ACC112 (cell line): ENCODE results near the gene CDC23.
"Not testable (repeated sequence)": the region's sequence is repeated elsewhere in the genome, so short reads cannot be mapped to it uniquely, and the experiment has no call there.

ENCODE experiments used
- H2AFZ ChIP-seq: fragments of 200-600 bp; sonication (generic); one replicate; pipeline ENCODE4 v1.6.0; 2017; ENCODE audit warnings: antibody characterized with exemption, low read length; ENCODE audit not compliant: unreplicated experiment
- H3K27ac ChIP-seq: fragments of 200-600 bp; sonication (generic); 2 replicates; pipeline ENCODE4 v1.5.1; 2014; ENCODE audit warnings: low read depth, mild to moderate bottlenecking, antibody characterized with exemption, low read length, moderate library complexity
- H3K27me3 ChIP-seq: fragments of 200-600 bp; sonication (generic); 2 replicates; pipeline ENCODE4 v1.6.1; 2014; ENCODE audit warnings: mild to moderate bottlenecking, antibody characterized with exemption, low read length, moderate library complexity, mixed read lengths; ENCODE audit not compliant: insufficient read depth
- H3K36me3 ChIP-seq: fragments of 200-600 bp; sonication (generic); 2 replicates; pipeline ENCODE4 v1.6.1; 2016; ENCODE audit warnings: mild to moderate bottlenecking, antibody characterized with exemption, low read length, moderate library complexity, mixed read lengths; ENCODE audit not compliant: insufficient read depth
- H3K4me1 ChIP-seq: fragments of 200-600 bp; sonication (generic); one replicate; pipeline ENCODE4 v1.6.1; 2016; ENCODE audit warnings: low read length, mixed read lengths; ENCODE audit not compliant: insufficient read depth, unreplicated experiment, control insufficient read depth
- H3K4me3 ChIP-seq: fragments of 200-600 bp; sonication (generic); 2 replicates; pipeline ENCODE4 v1.5.1; 2014; ENCODE audit warnings: mild to moderate bottlenecking, low read depth, low read length
- H3K79me2 ChIP-seq: fragments of 200-600 bp; sonication (generic); one replicate; pipeline ENCODE4 v1.6.0; 2016; ENCODE audit warnings: low read length; ENCODE audit not compliant: control insufficient read depth, unreplicated experiment, insufficient read depth

CDC23 gene

DNA sequence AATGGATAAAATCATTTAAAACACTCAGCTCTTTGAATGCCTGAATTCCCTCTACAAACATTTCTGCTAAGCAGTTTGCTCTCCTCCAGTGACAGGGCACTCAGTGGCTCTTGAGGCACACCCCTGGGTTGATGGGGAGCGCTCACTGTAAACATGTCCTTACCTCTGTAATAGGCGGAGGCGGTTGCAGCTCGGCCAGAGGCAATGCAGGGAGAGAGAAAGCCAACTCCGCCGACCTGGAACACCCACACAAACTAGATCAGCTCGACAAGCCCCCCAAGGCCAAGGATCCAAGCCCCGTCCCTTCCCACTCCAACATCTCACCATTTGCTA is 329 bp downstream of the CDC23 start:
- Histone ChIP-seq H3K4me1 (no peaks in the 10 kb centered on the region), H3K27ac (peak overlapping the region; percentile 35; the same call in 1 of the 2 replicates), H3K4me3 (peak overlapping the region; percentile 99), H3K36me3 (no peaks in the 10 kb centered on the region), H3K79me2 (peaks cover 36% of the 10 kb centered on the region), H3K27me3 (no peaks in the 10 kb centered on the region), H2AFZ (peak overlapping the region; percentile 80)

- peaks cover 39% of the 10 kb centered on the region for H3K79me2 ChIP-seq
- H3K4me3 ChIP-seq, result no peak overlapping the region
- no peak overlapping the region for H2AFZ ChIP-seq
- no peak overlapping the region for H3K27ac ChIP-seq
- peaks cover 3% of the 10 kb centered on the region; the same call in 1 of the 2 replicates for H3K36me3 ChIP-seq
- H3K4me1 ChIP-seq, result no peaks in the 10 kb centered on the region
- H3K27me3 ChIP-seq, result no peaks in the 10 kb centered on the region
These were observed 2.1 kb downstream of the CDC23 start for GRCh38 chr5:138210985-138211384.

DNA sequence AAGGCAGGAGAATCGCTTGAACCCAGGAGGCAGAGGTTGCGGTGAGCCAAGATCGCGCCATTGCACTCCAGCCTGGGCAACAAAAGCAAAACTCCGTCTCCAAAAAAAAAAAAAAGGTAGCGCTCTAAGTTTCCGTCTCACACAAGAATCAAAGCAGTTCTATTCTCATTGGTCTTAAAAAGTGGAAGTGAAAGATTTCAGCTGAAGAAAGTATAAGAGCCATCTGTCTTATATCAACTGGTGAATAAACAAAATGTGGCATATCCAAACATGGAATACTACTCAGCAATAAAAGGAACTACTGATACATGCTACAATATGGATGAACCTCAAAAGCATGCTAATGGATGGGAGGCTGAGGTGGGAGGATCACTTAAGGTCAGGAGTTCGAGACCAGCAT is 19.3 kb downstream of the CDC23 start:
- not testable (repeated sequence) for H3K4me1 ChIP-seq, H3K27ac ChIP-seq, H3K79me2 ChIP-seq, H2AFZ ChIP-seq, H3K4me3 ChIP-seq, H3K27me3 ChIP-seq
- H3K36me3 ChIP-seq, result peaks cover 23% of the 10 kb centered on the region

- Histone ChIP-seq H3K36me3 (peaks cover 19% of the 10 kb centered on the region; the same call in 1 of the 2 replicates), H3K27me3 (no peaks in the 10 kb centered on the region), H3K4me3 (no peak overlapping the region), H3K27ac (no peak overlapping the region), H2AFZ (no peak overlapping the region), H3K4me1 (no peaks in the 10 kb centered on the region), H3K79me2 (no peaks in the 10 kb centered on the region)
These were observed 20.3 kb downstream of the CDC23 start for GRCh38 chr5:138192826-138193225.

DNA sequence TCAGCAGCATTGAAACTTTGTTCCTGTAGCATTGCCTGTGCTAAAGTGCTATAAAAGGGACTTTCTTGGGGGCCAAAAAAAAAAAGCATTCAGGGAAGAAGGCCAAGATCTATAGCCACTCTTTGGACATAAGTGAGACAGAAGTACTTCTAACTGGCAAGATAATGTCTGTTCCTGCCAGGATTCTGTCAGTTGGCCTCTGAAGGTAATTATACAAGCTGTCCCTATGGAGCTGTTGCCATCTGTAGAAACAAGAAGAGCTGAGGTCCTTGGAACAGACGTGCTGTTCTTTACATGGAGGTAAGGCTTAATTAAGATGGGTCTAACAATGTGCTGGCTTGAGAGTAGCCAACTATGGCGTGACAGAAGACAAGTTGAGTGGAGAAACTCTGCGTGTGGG is 24.5 kb downstream of the CDC23 start:
- H3K36me3 ChIP-seq, result peaks cover 15% of the 10 kb centered on the region
- no peak overlapping the region for H3K27ac ChIP-seq
- H3K79me2 ChIP-seq, result no peaks in the 10 kb centered on the region
- H2AFZ ChIP-seq, result no peak overlapping the region
- H3K4me3 ChIP-seq, result no peak overlapping the region
- no peaks in the 10 kb centered on the region for H3K4me1 ChIP-seq
- no peaks in the 10 kb centered on the region for H3K27me3 ChIP-seq

GRCh38 chr5:138186002-138186447 is 27.1 kb downstream of the CDC23 start:
- H3K79me2 ChIP-seq, result peaks cover 12% of the 10 kb centered on the region
- H3K27me3 ChIP-seq, result no peaks in the 10 kb centered on the region
- no peak overlapping the region for H2AFZ ChIP-seq
- no peak overlapping the region for H3K4me3 ChIP-seq
- H3K27ac ChIP-seq, result no peak overlapping the region
- peaks cover 14% of the 10 kb centered on the region for H3K36me3 ChIP-seq
- H3K4me1 ChIP-seq, result no peaks in the 10 kb centered on the region

DNA sequence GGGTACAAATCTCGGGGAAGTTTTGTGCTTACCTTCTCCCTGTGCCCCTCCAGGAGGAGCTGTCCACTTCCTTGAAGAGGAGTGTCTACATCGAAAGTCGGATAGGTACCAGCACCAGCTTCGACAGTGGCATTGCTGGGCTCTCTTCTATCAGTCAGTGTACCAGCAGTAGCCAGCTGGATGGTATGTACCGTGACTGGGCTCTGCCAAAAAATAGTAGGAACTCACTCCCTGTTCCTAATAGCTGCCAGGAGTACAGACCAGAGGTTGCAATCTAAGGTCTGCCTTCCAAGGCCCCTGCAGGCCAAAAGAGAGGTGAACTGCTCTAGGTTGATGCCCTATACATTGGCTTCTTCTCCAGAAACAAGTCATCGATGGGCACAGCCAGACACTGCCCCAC is 30.3 kb downstream of the CDC23 start:
- no peak overlapping the region for H3K27ac ChIP-seq
- peaks cover 13% of the 10 kb centered on the region; the same call in 1 of the 2 replicates for H3K36me3 ChIP-seq
- peaks cover 3% of the 10 kb centered on the region for H3K4me1 ChIP-seq
- no peak overlapping the region for H2AFZ ChIP-seq
- H3K27me3 ChIP-seq, result no peaks in the 10 kb centered on the region
- no peak overlapping the region for H3K4me3 ChIP-seq
- H3K79me2 ChIP-seq, result peaks cover 37% of the 10 kb centered on the region

- Histone ChIP-seq H3K27ac (no peak overlapping the region), H3K36me3 (peaks cover 9% of the 10 kb centered on the region; the same call in 1 of the 2 replicates), H3K4me3 (no peak overlapping the region), H2AFZ (no peak overlapping the region), H3K4me1 (peaks cover 10% of the 10 kb centered on the region), H3K79me2 (peaks cover 54% of the 10 kb centered on the region), H3K27me3 (no peaks in the 10 kb centered on the region)
These were observed 32.3 kb downstream of the CDC23 start for GRCh38 chr5:138180841-138181240.

GRCh38 chr5:138180183-138180782 is 32.8 kb downstream of the CDC23 start:
- Histone ChIP-seq H3K27ac (no peak overlapping the region), H2AFZ (no peak overlapping the region), H3K79me2 (peaks cover 56% of the 10 kb centered on the region), H3K4me1 (peaks cover 10% of the 10 kb centered on the region), H3K4me3 (peak overlapping the region; percentile 93), H3K36me3 (peaks cover 9% of the 10 kb centered on the region), H3K27me3 (no peaks in the 10 kb centered on the region)

- peaks cover 10% of the 10 kb centered on the region for H3K4me1 ChIP-seq
- peak overlapping the region; percentile 90 for H2AFZ ChIP-seq
- H3K27ac ChIP-seq, result peak overlapping the region; percentile 24; the same call in 1 of the 2 replicates
- peak overlapping the region; percentile 93 for H3K4me3 ChIP-seq
- peaks cover 13% of the 10 kb centered on the region for H3K36me3 ChIP-seq
- H3K79me2 ChIP-seq, result peaks cover 64% of the 10 kb centered on the region
- no peaks in the 10 kb centered on the region for H3K27me3 ChIP-seq
These were observed 33.8 kb downstream of the CDC23 start for GRCh38 chr5:138179277-138179857.
